Globus pallidus (tissue), 1 donor: ENCODE data around the gene ARHGAP26.

ENCODE experiments used
- DNase-seq: peaks from one replicate; pipeline ENCODE4 v3.0.0-alpha.2; 2015; ENCODE audit warnings: low spot score

The ARHGAP26 gene

DNA sequence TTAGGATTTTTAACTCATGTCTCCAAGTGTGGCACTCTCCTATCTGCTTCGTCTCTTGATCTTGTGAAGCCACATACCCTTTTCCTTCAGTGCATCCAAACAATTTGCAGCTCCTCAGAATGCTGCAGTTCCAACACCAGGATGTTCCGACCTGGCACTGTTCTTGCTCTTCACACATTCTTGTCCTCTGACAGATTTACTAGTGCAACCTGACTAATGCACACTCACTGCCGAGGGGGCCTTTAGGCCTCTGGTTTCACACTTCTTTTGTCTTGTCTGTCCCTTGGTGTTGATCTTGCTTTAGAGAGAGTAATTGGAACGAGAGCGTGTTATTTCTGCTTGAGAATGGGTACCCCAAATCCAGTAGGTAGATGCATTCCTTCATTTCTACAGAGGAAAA, 15.0 kb downstream of the ARHGAP26 start:
- DNase-seq = no peak

DNA sequence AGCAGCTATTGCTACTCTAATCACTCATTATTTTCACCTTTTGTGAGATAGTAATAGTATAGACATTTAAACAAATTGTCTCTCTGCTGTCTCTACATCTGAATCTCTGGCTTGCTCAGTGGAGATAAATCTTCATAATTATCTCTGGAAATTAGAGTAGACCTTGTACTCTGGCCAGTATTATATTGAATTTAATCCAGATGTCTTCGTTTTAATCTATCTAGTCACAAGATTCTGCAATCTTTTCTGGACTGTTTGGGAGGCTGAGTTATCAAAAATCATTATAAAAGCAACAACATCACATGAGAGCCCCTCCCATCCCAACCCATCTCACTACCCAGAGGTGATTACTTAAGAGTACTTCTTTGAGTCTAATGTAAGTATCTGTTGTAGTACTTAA, 19.0 kb downstream of the ARHGAP26 start:
- no peak for DNase-seq

GRCh38 chr5:142792012-142792864, 22.1 kb downstream of the ARHGAP26 start:
- no peak for DNase-seq

- no peak for DNase-seq
Measured at GRCh38 chr5:142792865-142793232, 22.7 kb downstream of the ARHGAP26 start.

- no peak for DNase-seq
Measured at GRCh38 chr5:142794537-142794936, 24.4 kb downstream of the ARHGAP26 start.

DNA sequence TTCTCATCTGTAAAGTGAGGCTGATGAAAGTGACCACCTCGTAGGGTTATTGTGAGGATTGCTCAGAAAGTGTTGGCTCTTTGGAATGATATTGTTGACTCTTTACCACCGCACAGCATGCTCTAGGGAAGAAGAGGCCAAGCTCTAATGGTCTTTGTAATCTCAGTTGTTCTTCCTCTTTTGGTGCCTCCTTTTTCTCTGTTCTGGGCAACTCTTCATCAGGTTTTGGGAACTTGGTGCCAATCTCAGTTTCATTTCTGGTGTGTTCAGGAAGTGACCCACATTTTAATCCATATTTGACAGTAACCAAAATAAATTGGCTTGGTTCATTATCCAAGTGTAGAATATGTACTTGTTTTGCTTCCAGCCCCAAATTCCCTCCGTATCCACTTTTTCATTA, 25.1 kb downstream of the ARHGAP26 start:
- peak; percentile 36 for DNase-seq

DNA sequence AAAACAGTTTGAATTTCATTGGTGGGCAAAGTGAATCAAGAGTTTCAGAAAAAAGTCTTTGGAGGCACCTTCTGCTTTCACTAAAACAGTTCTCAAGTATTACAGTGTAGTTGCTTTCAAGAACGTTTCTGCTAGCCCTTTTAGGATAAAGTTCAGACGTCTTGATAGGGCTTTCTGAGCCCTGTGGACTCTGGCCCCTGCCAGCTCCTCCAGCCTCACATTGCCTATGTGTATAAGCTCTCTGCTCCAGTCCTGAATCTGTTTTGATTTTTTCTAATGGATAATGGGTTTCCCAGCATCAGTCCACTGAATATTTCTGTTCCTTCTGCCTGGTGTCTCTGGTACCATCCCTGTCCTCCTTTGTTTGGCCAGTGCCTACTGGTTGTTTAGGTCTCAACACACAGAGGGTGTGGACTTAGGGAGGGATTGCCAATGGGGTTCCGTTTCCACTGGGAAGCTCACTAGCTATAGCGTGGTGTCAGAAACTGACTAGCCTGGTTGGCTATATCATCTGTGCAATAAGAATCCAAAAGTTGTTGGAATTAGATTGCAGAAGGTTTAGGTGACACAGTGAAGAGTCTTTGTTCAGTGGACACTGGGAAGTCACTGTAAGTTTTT, 26.4 kb downstream of the ARHGAP26 start:
- DNase-seq = no peak

DNA sequence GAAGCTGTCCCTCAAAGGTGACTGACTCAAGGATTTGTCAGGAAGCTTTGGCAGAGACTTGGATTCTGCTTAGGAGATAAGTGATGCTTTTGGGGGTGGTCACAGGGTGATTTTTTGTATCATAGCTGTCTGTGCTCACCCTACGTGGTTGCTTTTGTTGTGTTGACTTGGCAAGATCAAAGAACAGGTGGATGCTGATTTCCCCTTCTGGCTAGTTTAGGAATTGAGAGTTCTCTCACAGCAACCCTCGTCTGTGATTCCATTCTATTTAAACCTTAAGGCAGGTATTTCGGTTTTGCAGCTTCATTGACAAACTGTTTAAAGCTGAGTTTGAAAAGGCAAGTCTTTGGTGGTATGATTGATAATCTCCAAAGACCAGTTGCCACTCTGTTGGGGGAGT, 27.2 kb downstream of the ARHGAP26 start:
- DNase-seq = no peak

GRCh38 chr5:142798099-142798770, 28.1 kb downstream of the ARHGAP26 start:
- peak; percentile 72 for DNase-seq

DNA sequence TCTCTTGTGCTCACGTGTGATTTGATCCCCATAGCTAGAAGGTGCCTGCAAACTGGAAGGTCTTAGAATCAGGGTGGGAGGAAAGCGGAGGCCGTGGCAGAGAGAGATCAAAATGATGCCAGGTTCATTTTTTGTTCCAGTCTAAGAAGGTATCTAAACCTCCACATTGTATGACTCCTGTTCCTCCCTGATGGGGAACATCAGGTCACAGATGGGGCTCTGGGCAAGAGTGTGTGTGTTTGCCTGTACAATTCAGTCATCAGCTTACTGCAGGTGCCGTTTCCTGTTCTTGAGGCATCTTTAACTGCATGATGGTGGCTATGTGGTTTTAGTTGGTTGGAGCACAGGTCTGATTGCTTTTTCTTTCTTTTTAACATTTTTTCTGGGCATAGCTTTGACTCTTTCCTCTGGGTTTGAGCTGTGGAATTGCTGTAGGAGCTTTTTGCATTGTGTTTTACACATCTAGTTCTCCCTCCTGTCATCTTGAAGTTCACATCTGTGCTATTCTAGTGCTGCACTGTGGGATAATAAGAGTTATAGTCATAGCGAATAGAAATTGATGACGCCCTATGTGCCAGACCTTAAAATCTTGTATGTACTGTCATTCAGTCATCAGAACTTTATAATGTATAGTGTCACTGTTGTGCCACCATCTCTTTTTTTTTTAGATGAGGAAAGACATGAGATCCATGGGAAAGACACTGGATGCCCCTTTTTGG, 30.8 kb downstream of the ARHGAP26 start:
- no peak for DNase-seq

DNA sequence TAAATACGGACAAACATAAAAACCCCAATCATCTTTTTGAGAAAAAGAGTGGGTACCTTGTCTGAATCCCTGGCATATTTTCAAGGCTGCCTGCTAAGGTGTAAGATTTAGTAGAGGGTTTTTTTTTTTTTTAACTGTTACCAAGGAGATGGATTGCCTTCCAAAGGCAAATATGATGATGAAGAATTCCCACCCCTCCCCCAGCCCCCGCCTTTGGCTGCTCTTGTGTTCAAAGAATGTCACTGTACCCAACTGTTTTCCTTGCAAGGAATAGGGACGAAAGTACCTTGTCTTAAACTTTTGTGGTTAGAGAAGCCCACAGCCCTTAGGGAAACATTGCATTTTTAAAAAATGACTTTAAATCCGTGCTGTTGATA, 31.3 kb downstream of the ARHGAP26 start:
- no peak for DNase-seq

DNA sequence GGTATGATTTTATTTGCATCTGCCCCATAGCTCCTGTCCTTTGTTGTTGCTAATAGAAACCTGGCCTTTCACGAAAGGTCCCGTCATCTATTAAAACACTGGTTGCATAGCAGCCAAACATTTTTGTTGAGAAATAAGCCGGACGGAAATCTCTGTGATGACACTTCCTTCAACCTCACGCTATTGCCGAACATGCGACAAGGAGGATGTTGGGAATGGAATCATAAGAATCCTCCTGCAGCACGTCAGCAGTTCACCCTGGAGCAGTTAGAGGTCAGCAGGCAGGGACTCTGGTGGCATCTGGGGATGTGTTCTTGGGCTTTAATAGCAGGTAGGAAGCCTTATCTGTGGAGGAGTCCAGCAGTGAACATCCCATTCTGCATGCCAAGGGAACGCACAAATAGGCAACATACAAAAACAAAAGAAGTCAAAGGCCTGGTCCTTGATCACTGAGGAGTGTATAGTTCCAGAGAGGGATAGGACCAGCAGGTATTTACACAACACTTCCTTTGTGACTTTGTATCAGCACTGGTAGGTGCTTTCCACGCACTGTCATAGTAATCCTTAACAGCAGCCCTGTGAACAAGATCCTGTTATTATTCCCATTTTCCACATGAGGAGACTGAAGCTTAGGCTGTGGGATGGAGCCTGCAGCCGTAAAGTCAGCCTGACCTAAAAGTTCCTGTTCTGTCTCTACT, 33.4 kb downstream of the ARHGAP26 start:
- DNase-seq = no peak

GRCh38 chr5:142805339-142805738, 35.2 kb downstream of the ARHGAP26 start:
- DNase-seq = no peak

GRCh38 chr5:142806841-142807267, 36.7 kb downstream of the ARHGAP26 start:
- no peak for DNase-seq

GRCh38 chr5:142807372-142807911, 37.3 kb downstream of the ARHGAP26 start:
- no peak for DNase-seq

DNA sequence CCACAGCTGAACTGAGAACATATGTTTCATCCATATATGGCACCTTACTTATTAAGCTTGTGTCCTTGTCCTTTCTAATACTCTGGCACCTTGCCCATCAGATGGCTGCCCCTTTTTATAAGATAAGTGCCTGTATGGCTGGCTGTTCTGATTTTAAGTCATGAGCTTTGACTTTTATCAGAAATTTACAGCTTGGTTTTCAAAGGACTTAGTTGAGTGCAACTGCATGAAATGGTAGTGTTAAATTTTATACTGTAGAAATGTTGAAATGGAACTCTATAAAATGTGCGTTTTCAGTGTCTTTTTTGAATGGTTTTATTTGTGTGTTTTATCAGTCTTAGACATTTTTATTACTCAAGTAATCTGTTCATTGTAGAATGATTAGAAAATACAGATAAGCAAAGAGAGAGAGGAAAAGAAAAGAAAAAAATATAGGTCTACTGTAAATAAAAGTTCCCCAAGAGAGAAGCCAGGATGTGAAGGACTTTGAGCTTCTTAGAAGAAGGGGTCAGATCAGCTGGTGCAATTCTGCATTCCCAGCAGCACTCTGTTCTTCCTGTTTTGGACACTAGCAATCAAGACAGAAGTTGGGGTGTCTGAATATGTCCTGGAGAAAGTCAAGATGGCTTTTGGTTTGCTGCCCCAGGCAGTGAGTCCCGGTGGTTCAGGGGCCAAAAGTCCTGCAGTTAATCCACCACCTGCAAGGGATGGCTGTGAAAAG, 38.9 kb downstream of the ARHGAP26 start:
- DNase-seq = peak; percentile 31

DNA sequence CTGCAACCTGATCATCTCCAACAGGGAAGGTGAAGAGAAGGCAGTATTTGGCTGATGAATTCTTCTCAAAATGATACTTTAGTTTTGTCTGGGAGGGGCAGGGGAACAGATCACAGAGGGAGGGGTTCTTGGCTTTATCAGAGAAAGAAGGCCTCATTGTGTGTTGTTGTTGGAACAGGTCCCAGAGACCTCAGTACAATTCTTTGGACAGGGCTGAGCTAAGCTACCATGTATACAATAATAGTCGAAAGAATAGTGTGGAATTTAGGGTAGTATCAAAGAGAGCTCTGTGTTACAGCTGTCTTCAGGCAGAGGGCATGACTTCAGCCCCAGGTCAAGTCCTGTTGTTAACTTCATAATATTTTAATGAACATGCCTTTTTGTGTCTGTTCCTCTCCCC, 39.9 kb downstream of the ARHGAP26 start:
- peak; percentile 33 for DNase-seq

DNA sequence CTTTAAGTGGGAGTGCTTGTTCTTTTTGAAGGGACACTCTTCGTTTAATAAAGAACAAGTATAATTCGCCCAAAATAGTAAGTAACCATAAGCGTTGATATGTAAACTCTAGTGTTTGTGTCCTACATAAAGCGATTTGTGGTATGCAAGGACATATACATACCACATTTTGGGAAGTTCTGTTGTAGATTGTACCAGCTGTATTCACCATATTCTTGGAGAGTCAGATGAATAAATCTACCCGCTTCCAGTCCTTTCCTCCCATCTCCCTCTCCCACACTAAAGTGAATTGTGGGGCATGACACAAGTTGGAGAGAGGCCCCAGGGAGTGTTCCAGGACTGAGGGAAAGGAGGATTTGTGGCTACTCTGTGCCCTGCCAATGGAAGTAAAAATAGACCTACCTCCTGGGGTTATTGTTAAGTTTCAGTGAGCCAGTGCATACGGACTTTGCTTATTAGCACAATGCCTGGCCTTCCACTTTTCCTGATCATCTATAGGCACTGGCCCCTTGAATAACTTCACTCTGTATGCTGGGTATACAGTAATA, 40.6 kb downstream of the ARHGAP26 start:
- DNase-seq = peak; percentile 46

DNA sequence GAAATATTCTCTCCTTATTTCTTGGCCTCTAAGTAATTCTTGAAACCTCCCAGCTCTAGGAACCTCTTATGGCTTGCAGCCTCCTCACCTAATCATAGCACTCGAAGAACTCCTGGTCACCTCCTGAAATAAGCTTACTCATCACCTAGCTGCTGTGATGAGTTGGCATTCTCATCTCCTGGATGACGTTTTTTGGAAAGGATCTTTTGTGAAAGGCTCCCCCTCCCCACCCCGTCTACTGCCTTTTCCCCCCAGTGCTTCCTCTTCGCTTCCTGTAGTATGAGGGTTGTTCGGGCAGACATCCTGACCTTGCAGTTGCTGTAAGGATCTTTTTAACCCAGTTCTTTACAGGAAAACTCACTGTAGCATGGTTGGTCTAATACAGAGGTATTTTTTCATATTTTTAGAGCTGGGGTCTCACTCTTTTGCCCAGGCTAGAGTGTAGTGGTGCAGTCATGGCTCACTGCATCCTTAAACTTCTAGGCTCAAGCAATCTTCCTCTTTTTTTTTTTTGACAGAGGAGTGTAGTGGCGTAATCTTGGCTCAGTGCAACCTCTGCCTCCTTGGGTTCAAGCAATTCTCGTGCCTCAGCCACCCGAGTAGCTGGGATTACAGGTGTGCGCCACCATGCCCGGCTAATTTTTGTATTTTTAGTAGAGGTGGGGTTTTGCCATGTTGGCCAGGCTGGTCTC, 41.8 kb downstream of the ARHGAP26 start:
- no peak for DNase-seq

DNA sequence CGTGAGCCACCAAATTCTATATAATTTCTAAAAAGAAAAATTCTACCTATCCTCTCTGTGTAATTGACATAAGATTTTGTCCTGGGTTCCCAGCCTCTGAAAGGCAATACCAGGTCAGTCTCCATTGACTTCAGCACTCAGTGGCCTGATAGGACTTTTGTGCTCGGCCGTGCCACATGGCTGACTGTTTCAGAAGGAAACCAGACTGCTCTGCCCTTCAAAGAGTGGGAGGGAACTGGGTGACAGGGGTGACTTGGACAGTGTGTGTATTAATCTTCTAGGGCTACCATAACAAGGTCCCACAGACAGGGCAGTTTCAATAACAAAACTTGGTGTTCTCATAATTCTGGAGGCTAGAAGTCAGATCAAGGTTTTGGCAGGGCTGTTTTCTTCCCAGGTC, 43.0 kb downstream of the ARHGAP26 start:
- no peak for DNase-seq
